Chondrocyte (in vitro differentiated cells): ENCODE results near the gene MYB. TPM values are rescaled to one million over a fixed set of nuclear protein-coding genes. Genes with fewer than 3 reads are reported as not detected.
"Not testable (repeated sequence)": the region's sequence is repeated elsewhere in the genome, so short reads cannot be mapped to it uniquely, and the experiment has no call there.

Experiments
- DNase-seq: peaks from one replicate; pipeline ENCODE4 v3.0.0; 2021; ENCODE audit warnings: mixed read lengths, low spot score
- H3K27ac Mint-ChIP-seq: one replicate; pipeline ENCODE4 v1.8.0; 2021; ENCODE audit warnings: mild to moderate bottlenecking, moderate library complexity, mixed read lengths; ENCODE audit not compliant: unreplicated experiment
- H3K27me3 Mint-ChIP-seq: 2 replicates; pipeline ENCODE4 v1.8.0; 2021; ENCODE audit warnings: low read depth, mixed read lengths
- H3K36me3 Mint-ChIP-seq: 2 replicates; pipeline ENCODE4 v1.8.0; 2021; ENCODE audit warnings: low read depth, mixed read lengths
- H3K4me1 Mint-ChIP-seq: 2 replicates; pipeline ENCODE4 v1.8.0; 2021; ENCODE audit warnings: low read depth, mild to moderate bottlenecking, mixed read lengths
- H3K4me3 Mint-ChIP-seq: one replicate; pipeline ENCODE4 v1.8.0; 2021; ENCODE audit warnings: mild to moderate bottlenecking, moderate library complexity, mixed read lengths; ENCODE audit not compliant: unreplicated experiment
- H3K9me3 Mint-ChIP-seq: 2 replicates; pipeline ENCODE4 v1.8.0; 2021; ENCODE audit warnings: low read depth, mixed read lengths
- total RNA-seq: library from RNA; stranded (reverse); gene quantifications from 3 replicates; pipeline ENCODE4 v1.2.1, GENCODE V29; 2021
- TF ChIP-seq, protein P1 (sequence below): fragments of 200-600 bp; sonication (generic); IDR thresholded peaks from 2 replicates; pipeline ENCODE4 v1.5.0; 2021; ENCODE audit warnings: antibody characterized with exemption, mild to moderate bottlenecking, moderate library complexity

Gene MYB
- total RNA-seq, 1 donor from 2014 or later: 0.20 TPM

DNA sequence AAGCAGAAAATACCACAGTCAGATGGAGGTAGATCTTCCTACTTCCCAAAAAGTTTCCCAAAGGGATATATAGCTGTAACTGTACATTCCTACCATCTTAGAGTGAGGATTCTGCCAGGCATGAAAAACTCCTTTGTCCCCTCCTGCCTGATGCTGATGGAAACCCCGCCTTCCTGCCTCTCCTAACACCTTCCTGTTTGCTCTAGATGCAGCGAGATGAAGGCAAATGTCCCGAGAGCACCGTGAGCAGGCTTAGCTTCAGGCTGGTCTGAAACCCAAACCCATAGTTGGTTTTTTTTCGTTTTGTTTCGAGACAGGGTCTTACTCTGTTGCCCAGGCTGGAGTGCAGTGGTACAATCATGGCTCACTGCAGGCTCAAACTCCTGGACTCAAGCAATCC, 55.6 kb downstream of the MYB start:
- H3K36me3 Mint-ChIP-seq: no peaks in the 10 kb centered on the region
- H3K27ac Mint-ChIP-seq: no peak overlapping the region
- H3K4me1 Mint-ChIP-seq: no peaks in the 10 kb centered on the region
- no peaks in the 10 kb centered on the region for H3K27me3 Mint-ChIP-seq
- no peak for DNase-seq
- H3K9me3 Mint-ChIP-seq: no peaks in the 10 kb centered on the region
- TF ChIP-seq, protein P1, sequence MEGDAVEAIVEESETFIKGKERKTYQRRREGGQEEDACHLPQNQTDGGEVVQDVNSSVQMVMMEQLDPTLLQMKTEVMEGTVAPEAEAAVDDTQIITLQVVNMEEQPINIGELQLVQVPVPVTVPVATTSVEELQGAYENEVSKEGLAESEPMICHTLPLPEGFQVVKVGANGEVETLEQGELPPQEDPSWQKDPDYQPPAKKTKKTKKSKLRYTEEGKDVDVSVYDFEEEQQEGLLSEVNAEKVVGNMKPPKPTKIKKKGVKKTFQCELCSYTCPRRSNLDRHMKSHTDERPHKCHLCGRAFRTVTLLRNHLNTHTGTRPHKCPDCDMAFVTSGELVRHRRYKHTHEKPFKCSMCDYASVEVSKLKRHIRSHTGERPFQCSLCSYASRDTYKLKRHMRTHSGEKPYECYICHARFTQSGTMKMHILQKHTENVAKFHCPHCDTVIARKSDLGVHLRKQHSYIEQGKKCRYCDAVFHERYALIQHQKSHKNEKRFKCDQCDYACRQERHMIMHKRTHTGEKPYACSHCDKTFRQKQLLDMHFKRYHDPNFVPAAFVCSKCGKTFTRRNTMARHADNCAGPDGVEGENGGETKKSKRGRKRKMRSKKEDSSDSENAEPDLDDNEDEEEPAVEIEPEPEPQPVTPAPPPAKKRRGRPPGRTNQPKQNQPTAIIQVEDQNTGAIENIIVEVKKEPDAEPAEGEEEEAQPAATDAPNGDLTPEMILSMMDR: no peak
- no peak overlapping the region for H3K4me3 Mint-ChIP-seq

DNA sequence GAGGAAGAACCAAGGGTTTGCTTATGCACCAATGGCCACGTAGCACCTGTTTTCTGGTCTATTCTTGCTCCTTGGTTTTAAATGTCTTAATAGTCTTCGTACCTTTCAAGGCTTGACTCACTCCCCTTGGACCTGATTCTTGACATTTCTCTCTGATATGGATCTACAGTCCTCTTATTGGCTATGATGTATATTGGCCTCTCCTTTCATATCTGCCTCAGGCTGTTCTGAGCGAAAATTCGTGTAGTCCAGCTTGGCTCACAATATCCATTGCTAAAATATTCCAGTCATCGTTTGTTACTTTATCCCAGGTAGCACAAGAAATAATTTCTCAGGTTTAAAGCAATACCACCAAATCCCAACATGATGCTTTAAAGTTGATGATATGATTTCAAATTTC, 59.6 kb downstream of the MYB start:
- Mint-ChIP-seq H3K4me3 (no peak overlapping the region), H3K27ac (no peak overlapping the region), H3K4me1 (no peaks in the 10 kb centered on the region), H3K9me3 (no peaks in the 10 kb centered on the region), H3K36me3 (no peaks in the 10 kb centered on the region), H3K27me3 (no peaks in the 10 kb centered on the region)
- no peak for DNase-seq
- TF ChIP-seq, protein P1: no peak

DNA sequence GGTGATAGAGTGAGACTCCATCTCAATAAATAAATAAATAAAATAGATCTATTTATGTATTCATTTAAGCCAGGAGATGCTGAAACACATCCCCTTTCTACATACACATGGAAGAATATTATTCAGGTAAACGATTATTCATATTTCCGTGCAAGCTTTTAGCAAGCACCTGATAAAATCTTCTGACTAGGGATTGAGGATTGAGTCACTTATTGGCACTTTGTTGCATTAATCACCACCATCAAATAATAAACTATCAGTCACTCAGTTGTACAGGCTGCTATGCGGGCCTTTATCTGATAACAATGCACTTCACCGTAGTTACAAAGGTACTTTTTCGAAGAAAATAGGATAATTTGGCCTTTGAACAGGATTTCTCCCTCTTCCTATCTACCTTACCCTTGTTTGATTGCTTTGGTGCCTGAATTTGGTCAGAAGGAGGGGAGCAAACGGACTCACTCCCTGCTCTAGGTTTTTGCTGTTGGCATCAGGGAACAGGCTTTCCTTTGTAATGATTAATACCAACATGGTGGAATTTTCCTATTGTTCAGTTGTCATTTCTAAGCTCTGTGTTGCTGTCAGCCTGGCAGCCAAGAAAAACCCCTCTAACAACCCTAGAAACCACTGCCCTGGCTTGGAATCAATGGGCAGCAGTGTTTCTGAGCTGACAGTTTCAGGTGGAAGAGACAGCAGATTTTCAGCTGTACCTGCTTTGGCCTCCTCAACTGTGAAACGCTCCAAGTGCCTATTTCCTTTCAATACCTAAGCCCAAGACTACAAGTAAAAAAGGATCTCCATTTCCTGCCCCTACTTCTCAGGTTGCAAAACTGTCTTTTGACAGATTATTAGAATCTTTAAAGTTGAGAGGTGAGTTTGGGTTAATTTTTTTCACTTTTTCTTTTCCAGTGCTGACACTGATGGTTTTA, 63.0 kb downstream of the MYB start:
- no peak for DNase-seq
- TF ChIP-seq, protein P1: no peak
- no peaks in the 10 kb centered on the region for H3K36me3 Mint-ChIP-seq
- no peaks in the 10 kb centered on the region for H3K27me3 Mint-ChIP-seq
- H3K4me3 Mint-ChIP-seq: no peak overlapping the region
- no peaks in the 10 kb centered on the region for H3K9me3 Mint-ChIP-seq
- no peak overlapping the region for H3K27ac Mint-ChIP-seq
- H3K4me1 Mint-ChIP-seq: no peaks in the 10 kb centered on the region

DNA sequence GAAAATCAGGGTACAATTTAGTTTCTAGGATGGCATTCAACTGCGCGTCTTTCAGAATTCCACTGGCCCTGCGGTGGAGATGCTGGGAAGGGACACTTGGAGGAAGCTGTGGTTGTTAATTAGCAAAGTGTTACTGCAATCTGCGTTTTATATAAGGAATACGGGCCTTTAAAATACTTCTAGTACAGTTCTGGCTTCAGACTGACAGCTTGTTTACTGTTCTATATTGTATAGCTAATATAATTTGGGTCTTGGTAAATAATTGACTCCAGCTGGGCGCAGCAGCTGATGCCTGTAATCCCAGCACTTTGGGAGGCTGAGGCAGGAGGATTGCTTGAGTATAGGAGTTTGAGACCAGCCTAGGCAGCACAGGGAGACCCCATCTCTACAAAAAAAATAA, 63.7 kb downstream of the MYB start:
- Mint-ChIP-seq H3K27me3 (no peaks in the 10 kb centered on the region), H3K4me3 (no peak overlapping the region), H3K27ac (no peak overlapping the region), H3K9me3 (no peaks in the 10 kb centered on the region), H3K4me1 (no peaks in the 10 kb centered on the region), H3K36me3 (no peaks in the 10 kb centered on the region)
- no peak for DNase-seq
- TF ChIP-seq, protein P1: no peak

DNA sequence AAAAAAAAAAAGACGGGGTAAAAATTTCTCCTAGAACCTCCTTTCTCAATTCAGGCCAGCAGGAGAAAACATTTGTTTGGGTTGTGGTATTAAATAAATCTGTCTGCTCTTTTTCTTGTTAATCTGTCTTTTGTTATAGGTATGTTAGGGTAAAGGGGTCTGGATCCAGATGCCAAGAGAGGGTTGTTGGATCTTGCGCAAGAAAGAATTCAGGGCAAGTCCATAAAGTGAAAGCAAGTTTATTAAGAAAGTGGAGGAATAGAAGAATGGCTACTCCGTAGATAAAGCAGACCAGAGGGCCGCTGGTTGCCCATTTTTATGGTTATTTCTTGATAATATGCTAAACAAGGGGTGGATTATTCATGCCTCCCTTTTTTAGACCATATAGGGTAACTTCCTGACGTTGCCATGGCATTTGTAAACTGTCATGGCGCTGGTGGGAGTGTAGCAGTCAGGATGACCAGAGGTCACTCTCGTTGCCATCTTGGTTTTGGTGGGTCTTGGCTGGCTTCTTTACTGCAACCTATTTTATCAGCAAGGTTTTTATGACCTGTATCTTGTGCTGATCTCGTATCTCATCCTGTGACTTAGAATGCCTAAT, 65.4 kb downstream of the MYB start:
- H3K27me3 Mint-ChIP-seq, H3K36me3 Mint-ChIP-seq, H3K9me3 Mint-ChIP-seq, DNase-seq, H3K27ac Mint-ChIP-seq, H3K4me1 Mint-ChIP-seq, H3K4me3 Mint-ChIP-seq: not testable (repeated sequence)
